ENCODE measurements around the gene PIGB.
A peak's percentile ranks its signal among the peaks of the same experiment; 100 is the strongest.
"Not testable (repeated sequence)": the region's sequence is repeated elsewhere in the genome, so short reads cannot be mapped to it uniquely, and the experiment has no call there.

The PIGB gene

DNA sequence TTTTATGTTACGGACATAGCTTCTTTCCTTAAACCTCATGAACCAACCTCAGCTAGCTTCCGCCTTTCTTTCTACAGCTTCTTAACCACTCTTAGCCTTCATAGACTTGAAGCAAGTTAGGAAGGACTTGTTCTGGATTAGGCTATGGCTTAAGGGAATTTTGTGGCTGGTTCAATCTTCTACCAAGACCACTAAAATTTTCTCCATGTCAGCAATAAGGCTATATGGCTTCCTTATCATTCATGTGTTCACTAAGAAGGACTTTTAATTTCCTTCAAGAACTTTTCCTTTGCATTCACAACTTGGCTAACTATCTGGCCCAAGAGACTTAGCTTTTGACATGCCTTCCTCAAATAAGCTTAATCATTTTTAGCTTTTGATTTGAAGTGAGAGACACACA, 64.7 kb downstream of the PIGB start:
- DNase-seq: no peak

DNA sequence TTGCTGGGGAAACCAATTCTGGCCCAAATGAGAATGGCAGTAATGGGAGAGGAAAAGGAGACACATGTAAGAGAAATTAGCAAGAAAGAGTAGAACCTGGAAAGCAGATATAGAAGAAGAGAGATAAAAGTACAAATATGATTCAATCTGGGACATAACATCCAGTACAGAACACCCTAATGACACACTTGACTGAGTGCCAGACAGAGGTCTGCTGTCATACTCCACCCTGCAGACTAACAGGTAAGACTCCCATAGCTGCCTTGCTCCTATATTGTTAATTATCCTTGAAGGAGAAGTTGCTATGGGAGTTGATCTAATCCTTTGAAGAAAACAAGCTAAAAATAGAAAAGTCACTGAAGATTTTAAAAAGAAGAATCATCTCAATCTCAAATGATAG, 68.0 kb downstream of the PIGB start:
- DNase-seq: no peak

DNA sequence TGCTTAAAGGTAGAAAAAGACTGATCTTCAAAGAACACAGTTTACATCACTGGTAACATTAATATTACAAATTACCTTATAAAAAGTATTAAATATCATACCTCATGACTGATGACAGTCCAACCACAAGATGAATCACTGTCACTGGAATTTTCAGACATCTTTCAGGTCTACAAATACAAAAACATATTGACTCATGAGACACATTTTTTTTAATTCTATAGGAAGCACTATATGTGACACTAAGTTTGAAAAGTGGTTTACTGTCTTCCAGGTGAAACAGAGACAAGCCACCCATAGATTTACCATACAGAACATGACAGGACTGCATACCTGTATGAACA, 70.2 kb downstream of the PIGB start:
- DNase-seq: peak; percentile 28

DNA sequence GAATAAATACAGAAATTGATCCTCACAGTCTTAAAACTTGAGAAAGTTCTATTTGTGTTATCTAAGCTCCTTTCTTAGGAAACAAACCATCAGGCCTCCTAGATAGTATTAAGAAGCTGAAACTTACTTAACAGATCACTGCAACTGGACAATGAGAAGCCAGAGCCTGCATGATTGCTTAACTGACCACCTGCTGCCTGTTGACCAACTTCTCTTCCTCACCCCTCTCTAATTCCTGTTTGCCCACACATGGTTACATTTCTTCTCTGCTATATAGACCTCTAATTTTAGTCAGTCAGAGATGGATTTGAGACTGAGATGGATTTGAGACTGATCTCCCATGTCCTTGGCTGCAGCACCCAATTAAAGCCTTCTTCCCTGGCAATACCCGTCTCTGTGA, 75.7 kb downstream of the PIGB start:
- DNase-seq: no peak

DNA sequence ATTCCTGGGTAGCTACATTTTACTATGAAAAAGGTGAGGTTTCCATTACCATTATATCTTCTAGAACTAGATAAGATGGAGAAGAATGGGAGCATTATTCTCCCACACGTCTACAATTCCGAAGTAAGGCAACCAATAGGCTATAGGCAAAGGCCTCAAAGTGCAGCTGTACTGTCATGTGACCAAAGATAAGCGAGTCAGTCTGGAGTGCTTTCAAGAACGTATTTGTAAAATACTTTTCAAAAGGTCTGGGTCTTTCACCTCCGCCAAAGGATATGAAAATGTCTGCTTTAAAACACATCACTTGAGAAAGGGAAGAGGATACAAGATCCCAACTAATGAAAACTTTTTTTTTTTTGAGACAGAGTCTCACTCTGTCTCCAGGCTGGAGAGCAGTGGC, 79.2 kb downstream of the PIGB start:
- no peak for DNase-seq

DNA sequence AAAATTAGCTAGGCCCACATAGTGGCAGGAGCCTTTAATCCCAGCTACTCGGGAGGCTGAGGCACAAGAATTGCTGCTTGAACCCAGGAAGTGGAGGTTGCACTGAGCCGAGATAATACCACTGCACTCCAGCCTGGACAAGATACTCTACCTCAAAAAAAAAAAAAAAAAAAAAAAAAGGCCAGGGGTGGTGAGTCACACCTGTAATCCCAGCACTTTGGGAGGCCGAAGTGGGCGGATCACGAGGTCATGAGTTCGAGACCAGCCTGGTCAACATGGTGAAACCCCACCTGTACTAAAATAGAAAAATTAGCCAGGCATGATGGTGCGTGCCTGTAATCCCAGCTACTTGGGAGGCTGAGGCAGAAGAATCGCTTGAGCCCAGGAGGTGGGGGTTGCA, 81.0 kb downstream of the PIGB start:
- DNase-seq: not testable (repeated sequence)

DNA sequence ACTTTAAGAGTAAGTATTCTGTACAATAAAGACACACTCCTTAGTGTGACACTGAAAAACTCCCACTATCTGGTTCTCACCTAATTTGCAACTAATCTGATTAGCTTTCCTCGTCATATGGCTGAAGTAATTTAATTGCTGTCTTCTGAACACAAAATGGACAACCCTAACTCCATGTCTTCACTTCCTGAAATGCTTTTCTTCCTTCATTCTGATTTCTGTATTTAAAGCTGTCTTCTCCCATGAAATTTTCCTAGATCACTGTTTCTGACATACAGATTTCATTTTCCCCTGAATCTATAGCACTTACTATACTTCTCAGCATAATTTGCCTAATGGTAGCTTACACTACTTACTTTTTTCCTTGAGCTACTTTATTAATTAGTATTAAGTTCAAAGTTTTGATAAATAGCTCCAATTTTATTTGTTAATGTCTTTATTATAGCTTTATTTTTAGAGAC, 82.8 kb downstream of the PIGB start:
- no peak for DNase-seq

DNA sequence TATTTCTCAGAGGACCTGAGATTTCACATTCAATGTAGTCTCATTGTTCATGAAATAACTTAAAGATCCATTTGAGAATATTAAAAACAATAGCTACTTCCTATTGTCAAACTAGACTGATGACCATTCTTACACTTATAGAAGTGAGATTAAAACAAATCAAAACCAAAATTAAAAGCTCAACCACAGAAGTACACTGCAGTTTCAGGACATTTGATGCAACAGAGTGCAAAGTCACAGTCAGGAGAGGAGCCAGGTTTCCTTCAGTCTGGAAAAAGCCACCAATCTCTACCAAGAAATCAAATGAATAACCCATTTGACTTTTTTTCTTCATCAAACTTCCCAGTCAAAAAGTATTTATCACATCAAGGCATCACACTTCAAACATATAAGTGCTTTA, 83.7 kb downstream of the PIGB start:
- no peak for DNase-seq

DNA sequence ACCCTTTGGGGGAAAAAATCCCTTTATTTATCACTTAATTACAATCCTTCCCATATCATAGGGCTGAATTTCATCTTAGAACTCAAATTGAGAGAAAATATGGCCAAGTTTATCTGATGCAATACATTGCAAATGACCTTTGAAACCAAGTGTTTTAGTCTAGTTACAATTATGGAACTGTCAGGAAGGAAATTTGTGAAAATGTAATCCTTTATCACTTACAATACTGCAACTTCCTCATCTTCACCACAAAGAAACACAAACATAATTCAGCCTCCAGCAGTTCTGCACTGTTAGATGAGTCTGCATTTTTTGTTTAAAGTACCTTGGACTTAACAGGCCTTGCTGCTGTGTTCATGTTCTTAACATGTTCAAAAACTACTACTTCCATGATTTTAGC, 84.5 kb downstream of the PIGB start:
- DNase-seq: peak; percentile 23
